Mesothelial cell of epicardium (in vitro differentiated cells): ENCODE data around the gene PHACTR1. TPM values are rescaled to one million over a fixed set of nuclear protein-coding genes. Genes with fewer than 3 reads are reported as not detected.
A peak's percentile ranks its signal among the peaks of the same experiment; 100 is the strongest.

Experiments
- DNase-seq, 2 experiments: peaks; one replicate each; pipeline ENCODE4 v3.0.0; 2021; ENCODE audit warnings: low spot score in 2 of 2; ENCODE audit not compliant: unreplicated experiment in 2 of 2
- H3K27ac Mint-ChIP-seq: 2 replicates; pipeline ENCODE4 v1.8.0; 2021; ENCODE audit warnings: mixed read lengths
- H3K27me3 Mint-ChIP-seq: 2 replicates; pipeline ENCODE4 v1.8.0; 2021; ENCODE audit warnings: low read depth, mixed read lengths
- H3K36me3 Mint-ChIP-seq: 2 replicates; pipeline ENCODE4 v1.8.0; 2021; ENCODE audit warnings: mixed read lengths
- H3K4me1 Mint-ChIP-seq: 2 replicates; pipeline ENCODE4 v1.8.0; 2021; ENCODE audit warnings: mixed read lengths
- H3K4me3 Mint-ChIP-seq: 2 replicates; pipeline ENCODE4 v1.8.0; 2021; ENCODE audit warnings: mild to moderate bottlenecking, moderate library complexity, mixed read lengths
- H3K9me3 Mint-ChIP-seq: 2 replicates; pipeline ENCODE4 v1.8.0; 2021; ENCODE audit warnings: mixed read lengths
- CTCF ChIP-seq: fragments of 200-600 bp; sonication (generic); IDR thresholded peaks from one replicate; pipeline ENCODE4 v1.5.0; 2021; ENCODE audit warnings: antibody characterized with exemption; ENCODE audit not compliant: unreplicated experiment
- total RNA-seq: library from RNA; stranded (reverse); gene quantifications from 3 replicates; pipeline ENCODE4 v1.2.1, GENCODE V29; 2021

The PHACTR1 gene
- total RNA-seq, 1 donor from 2014 or later: 0.76 TPM

DNA sequence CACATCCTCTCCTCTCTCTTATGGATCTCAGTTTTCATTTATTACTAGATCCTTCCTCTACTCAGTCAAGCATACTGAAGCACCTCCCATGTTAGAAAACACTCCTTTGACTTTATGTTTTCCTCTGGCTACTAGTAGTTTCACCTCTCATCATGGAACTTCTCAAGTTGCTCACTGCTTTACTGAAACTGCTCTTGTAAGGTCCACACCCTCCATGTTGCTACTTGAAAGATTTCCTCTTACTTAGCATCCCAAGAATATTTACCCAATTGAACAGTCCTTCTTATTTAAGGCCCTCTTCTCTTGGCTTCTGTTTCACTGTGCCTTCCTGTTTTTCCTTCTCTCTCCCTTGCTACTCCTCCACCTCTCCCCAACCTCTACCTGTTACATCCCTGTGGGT lies 381.4 kb downstream of the PHACTR1 start:
- Mint-ChIP-seq H3K36me3 (no peaks in the 10 kb centered on the region), H3K9me3 (no peaks in the 10 kb centered on the region), H3K27me3 (peaks cover 30% of the 10 kb centered on the region), H3K4me1 (no peaks in the 10 kb centered on the region), H3K27ac (no peak overlapping the region), H3K4me3 (no peak overlapping the region)
- no peak for TF ChIP-seq CTCF
- DNase-seq: no peak

GRCh38 chr6:13098793-13099570 lies 382.4 kb downstream of the PHACTR1 start:
- no peaks in the 10 kb centered on the region for H3K9me3 Mint-ChIP-seq
- no peak for DNase-seq
- no peaks in the 10 kb centered on the region for H3K36me3 Mint-ChIP-seq
- H3K4me1 Mint-ChIP-seq: no peaks in the 10 kb centered on the region
- H3K4me3 Mint-ChIP-seq: no peak overlapping the region
- no peak for TF ChIP-seq CTCF
- H3K27ac Mint-ChIP-seq: no peak overlapping the region
- peaks cover 32% of the 10 kb centered on the region for H3K27me3 Mint-ChIP-seq

DNA sequence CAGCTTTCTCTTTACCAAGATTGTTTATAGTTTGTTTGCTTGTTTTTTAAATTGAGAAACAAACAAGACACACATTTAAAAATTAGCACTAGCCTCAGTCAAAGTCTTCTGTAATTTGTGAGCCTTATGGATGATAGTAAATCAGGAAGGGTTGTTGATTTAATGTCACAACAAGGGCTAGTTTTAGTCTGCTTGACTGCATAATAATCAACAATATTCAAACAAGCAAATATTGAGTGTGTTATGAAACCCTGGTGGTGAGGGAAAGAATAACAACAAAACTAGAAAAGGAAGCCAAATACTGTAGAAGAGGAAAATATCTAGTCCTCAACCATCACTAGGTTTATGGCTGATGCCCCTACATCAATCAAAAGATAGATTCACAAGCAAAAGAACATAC lies 383.2 kb downstream of the PHACTR1 start:
- DNase-seq: no peak
- H3K4me3 Mint-ChIP-seq: no peak overlapping the region
- H3K27me3 Mint-ChIP-seq: peaks cover 32% of the 10 kb centered on the region
- H3K9me3 Mint-ChIP-seq: no peaks in the 10 kb centered on the region
- TF ChIP-seq CTCF: peak; percentile 68
- H3K36me3 Mint-ChIP-seq: no peaks in the 10 kb centered on the region
- no peaks in the 10 kb centered on the region for H3K4me1 Mint-ChIP-seq
- no peak overlapping the region for H3K27ac Mint-ChIP-seq

GRCh38 chr6:13101409-13101808 lies 384.8 kb downstream of the PHACTR1 start:
- H3K9me3 Mint-ChIP-seq: no peaks in the 10 kb centered on the region
- TF ChIP-seq CTCF: no peak
- no peak overlapping the region for H3K4me3 Mint-ChIP-seq
- no peak overlapping the region for H3K27ac Mint-ChIP-seq
- no peak for DNase-seq
- H3K36me3 Mint-ChIP-seq: no peaks in the 10 kb centered on the region
- no peaks in the 10 kb centered on the region for H3K4me1 Mint-ChIP-seq
- H3K27me3 Mint-ChIP-seq: peaks cover 31% of the 10 kb centered on the region

DNA sequence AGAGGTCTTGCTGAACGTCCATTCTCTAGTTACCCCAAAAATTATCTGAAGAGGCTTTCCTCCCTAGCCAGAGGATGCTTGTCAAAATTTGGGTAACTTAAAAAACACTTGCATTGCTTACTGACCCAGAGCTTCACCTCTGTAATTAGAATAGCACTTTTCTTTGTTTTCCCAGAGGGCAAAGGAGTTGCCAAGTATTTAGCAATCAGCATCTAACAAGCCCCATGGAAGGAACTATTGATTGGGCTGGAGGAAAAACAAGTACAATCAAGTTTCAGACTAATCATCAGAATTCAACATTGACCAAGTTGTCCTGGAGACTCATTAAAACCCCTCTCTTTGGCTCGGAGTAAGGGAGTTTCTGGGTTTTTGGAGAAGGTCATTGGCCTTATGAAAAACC lies 385.4 kb downstream of the PHACTR1 start:
- Mint-ChIP-seq H3K4me1 (no peaks in the 10 kb centered on the region), H3K27me3 (peaks cover 31% of the 10 kb centered on the region), H3K36me3 (no peaks in the 10 kb centered on the region), H3K4me3 (no peak overlapping the region), H3K9me3 (no peaks in the 10 kb centered on the region), H3K27ac (no peak overlapping the region)
- TF ChIP-seq CTCF: no peak
- DNase-seq: no peak
